ENCODE results near the gene PPP6R2.
A peak's percentile ranks its signal among the peaks of the same experiment; 100 is the strongest.

Gene PPP6R2

GRCh38 chr22:50464451-50464850 lies 121.3 kb downstream of the PPP6R2 start:
- H3K4me3 ChIP-seq (ENCODE audit: low read depth, low read length) = no peak overlapping the region

GRCh38 chr22:50465066-50465930 lies 122.2 kb downstream of the PPP6R2 start:
- no peak overlapping the region for H3K4me3 ChIP-seq (ENCODE audit: low read depth, low read length)

GRCh38 chr22:50467341-50467740 lies 124.2 kb downstream of the PPP6R2 start:
- no peak overlapping the region for H3K4me3 ChIP-seq (ENCODE audit: low read depth, low read length)

GRCh38 chr22:50467773-50468440 lies 124.8 kb downstream of the PPP6R2 start:
- no peak overlapping the region for H3K4me3 ChIP-seq (ENCODE audit: low read depth, low read length)

- H3K4me3 ChIP-seq (ENCODE audit: low read depth, low read length) = no peak overlapping the region
Observed at GRCh38 chr22:50468626-50469025, 125.5 kb downstream of the PPP6R2 start.

- H3K4me3 ChIP-seq (ENCODE audit: low read depth, low read length) = no peak overlapping the region
Observed at GRCh38 chr22:50469377-50470305, 126.5 kb downstream of the PPP6R2 start.

- H3K4me3 ChIP-seq (ENCODE audit: low read depth, low read length) = no peak overlapping the region
Observed at GRCh38 chr22:50470491-50470890, 127.4 kb downstream of the PPP6R2 start.

GRCh38 chr22:50471197-50471847 lies 128.2 kb downstream of the PPP6R2 start:
- H3K4me3 ChIP-seq (ENCODE audit: low read depth, low read length) = no peak overlapping the region

GRCh38 chr22:50471962-50472361 lies 128.8 kb downstream of the PPP6R2 start:
- no peak overlapping the region for H3K4me3 ChIP-seq (ENCODE audit: low read depth, low read length)

GRCh38 chr22:50473088-50473487 lies 130.0 kb downstream of the PPP6R2 start:
- H3K4me3 ChIP-seq (ENCODE audit: low read depth, low read length) = no peak overlapping the region

- peak overlapping the region; percentile 58 for H3K4me3 ChIP-seq (ENCODE audit: low read depth, low read length)
Observed at GRCh38 chr22:50473855-50474671, 130.9 kb downstream of the PPP6R2 start.

GRCh38 chr22:50474710-50475651 lies 131.9 kb downstream of the PPP6R2 start, which contains the start of gene SBF1:
TSS of gene SBF1 (minus strand) at chr22:50475035. CDS start at chr22:50474840, 195 bp downstream.
- peak within 1 kb of the TSS; percentile 58 for H3K4me3 ChIP-seq (ENCODE audit: low read depth, low read length)

- H3K4me3 ChIP-seq (ENCODE audit: low read depth, low read length) = no peak overlapping the region
Observed at GRCh38 chr22:50475652-50476002, 132.5 kb downstream of the PPP6R2 start.

- no peak overlapping the region for H3K4me3 ChIP-seq (ENCODE audit: low read depth, low read length)
Observed at GRCh38 chr22:50476868-50477267, 133.7 kb downstream of the PPP6R2 start.

- H3K4me3 ChIP-seq (ENCODE audit: low read depth, low read length) = no peak overlapping the region
Observed at GRCh38 chr22:50477923-50478322, 134.8 kb downstream of the PPP6R2 start.

GRCh38 chr22:50479721-50480120 lies 136.6 kb downstream of the PPP6R2 start:
- H3K4me3 ChIP-seq (ENCODE audit: low read depth, low read length) = no peak overlapping the region

- H3K4me3 ChIP-seq (ENCODE audit: low read depth, low read length) = peak overlapping the region; percentile 62
Observed at GRCh38 chr22:50481045-50481439, 137.9 kb downstream of the PPP6R2 start.

- H3K4me3 ChIP-seq (ENCODE audit: low read depth, low read length) = peak within 1 kb of the TSS; percentile 62
Observed at GRCh38 chr22:50481440-50482106, 138.4 kb downstream of the PPP6R2 start, which contains the start of gene ADM2. TSS of gene ADM2 (plus strand) at chr22:50481543. CDS start at chr22:50481848, 305 bp downstream.
